ENCODE data around the gene SLC25A47.

DNA sequence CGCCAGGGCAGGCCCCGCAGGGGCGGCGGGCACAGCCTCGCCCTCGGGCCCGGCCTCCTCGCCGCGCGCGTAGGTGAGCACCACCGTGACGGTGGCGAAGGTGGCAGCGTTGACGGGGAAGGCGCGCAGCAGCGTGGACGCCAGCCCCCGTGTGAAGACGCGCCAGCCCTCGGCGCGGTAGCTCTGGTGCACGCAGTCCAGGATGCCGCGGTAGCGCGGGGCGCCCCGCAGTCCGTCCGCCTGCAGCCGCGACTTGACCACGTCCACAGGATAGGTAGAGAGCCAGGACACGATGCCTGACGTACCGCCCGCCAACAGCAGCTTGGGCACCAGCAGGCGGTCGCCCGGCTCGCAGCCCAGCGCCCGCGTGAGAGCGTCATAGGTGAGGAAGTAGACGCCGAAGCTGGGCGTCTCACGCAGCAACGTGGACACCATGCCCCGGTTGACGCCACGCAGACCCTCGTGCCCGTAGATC, 30.8 kb upstream of the SLC25A47 start:
- TF ChIP-seq ZNF274 (IDR thresholded peaks at IDR 0.05; ENCODE audit: low read depth, low read length) (no peak), YY1 (IDR thresholded peaks at IDR 0.05; ENCODE audit: insufficient read depth, insufficient read length) (no peak), SUZ12 (IDR thresholded peaks at IDR 0.05; ENCODE audit: extremely low read depth, insufficient read depth, insufficient read length) (no peak)

All from NT2/D1 (cell line).